Activated CD4-positive, CD25-positive, alpha-beta regulatory T cell treated with anti-CD3 and anti-CD28 coated beads, Interleukin-2, amount 50 U/mL, for 72 hours (primary cell): ENCODE data around the gene FFAR2.

Experiments used
- DNase-seq: peaks from one replicate; pipeline ENCODE4 v3.0.0; 2021

FFAR2 gene

GRCh38 chr19:35427187-35427586, 20.9 kb upstream of the FFAR2 start:
- no peak for DNase-seq

- no peak for DNase-seq
Measured at GRCh38 chr19:35429698-35430408, 18.2 kb upstream of the FFAR2 start.

GRCh38 chr19:35430409-35431144, 17.5 kb upstream of the FFAR2 start:
- DNase-seq: no peak

GRCh38 chr19:35431145-35431807, 16.8 kb upstream of the FFAR2 start:
- no peak for DNase-seq

GRCh38 chr19:35432911-35433310, 15.1 kb upstream of the FFAR2 start:
- no peak for DNase-seq

- DNase-seq: no peak
Measured at GRCh38 chr19:35433448-35433847, 14.6 kb upstream of the FFAR2 start.

- no peak for DNase-seq
Measured at GRCh38 chr19:35435896-35436295, 12.2 kb upstream of the FFAR2 start.

GRCh38 chr19:35436477-35437405, 11.3 kb upstream of the FFAR2 start:
- DNase-seq: no peak

- no peak for DNase-seq
Measured at GRCh38 chr19:35437406-35437951, 10.6 kb upstream of the FFAR2 start.

GRCh38 chr19:35438096-35438495, 10.0 kb upstream of the FFAR2 start:
- no peak for DNase-seq

GRCh38 chr19:35438527-35438926, 9.5 kb upstream of the FFAR2 start:
- DNase-seq: no peak

GRCh38 chr19:35439921-35440320, 8.1 kb upstream of the FFAR2 start:
- no peak for DNase-seq

- DNase-seq: no peak
Measured at GRCh38 chr19:35442091-35442490, 6.0 kb upstream of the FFAR2 start.

GRCh38 chr19:35444735-35445134, 3.3 kb upstream of the FFAR2 start:
- DNase-seq: no peak

- DNase-seq: no peak
Measured at GRCh38 chr19:35445826-35446593, 2.0 kb upstream of the FFAR2 start.

- no peak for DNase-seq
Measured at GRCh38 chr19:35449359-35450043, 1.4 kb downstream of the FFAR2 start.

- no peak for DNase-seq
Measured at GRCh38 chr19:35451338-35452096, 3.5 kb downstream of the FFAR2 start.

GRCh38 chr19:35454663-35455062, 6.6 kb downstream of the FFAR2 start:
- no peak for DNase-seq

- no peak for DNase-seq
Measured at GRCh38 chr19:35455616-35456201, 7.7 kb downstream of the FFAR2 start.

- no peak for DNase-seq
Measured at GRCh38 chr19:35457173-35457572, 9.1 kb downstream of the FFAR2 start.
